SJSA1 (cell line): ENCODE results near the gene CACNA2D1. TPM values are rescaled to one million over a fixed set of nuclear protein-coding genes. Genes with fewer than 3 reads are reported as not detected.

Experiments
- DNase-seq, 2 experiments: peaks; one replicate each; pipeline ENCODE4 v3.0.0-alpha.2; 2015 to 2020; ENCODE audit warnings: low spot score in 2 of 2, low read depth in 1 of 2
- H3K27ac ChIP-seq: fragments of 250-450 bp; sonication (Bioruptor Pico); 2 replicates; pipeline ENCODE4 v1.5.1; 2020; ENCODE audit warnings: mild to moderate bottlenecking, moderate library complexity
- H3K27me3 ChIP-seq: fragments of 250-450 bp; sonication (Bioruptor Pico); replicated peaks from 2 replicates; pipeline ENCODE4 v1.5.1; 2020; ENCODE audit warnings: mild to moderate bottlenecking, moderate library complexity
- H3K36me3 ChIP-seq: fragments of 250-450 bp; sonication (Bioruptor Pico); 2 replicates; pipeline ENCODE4 v1.5.1; 2020; ENCODE audit warnings: mild to moderate bottlenecking
- H3K4me1 ChIP-seq: fragments of 250-450 bp; sonication (Bioruptor Pico); replicated peaks from 2 replicates; pipeline ENCODE4 v1.6.1; 2021; ENCODE audit warnings: mild to moderate bottlenecking
- H3K4me3 ChIP-seq: fragments of 250-450 bp; sonication (Bioruptor Pico); 2 replicates; pipeline ENCODE4 v1.5.1; 2020; ENCODE audit warnings: mild to moderate bottlenecking
- H3K9me3 ChIP-seq: fragments of 250-450 bp; sonication (Bioruptor Pico); replicated peaks from 2 replicates; pipeline ENCODE4 v1.5.1; 2020; ENCODE audit warnings: mild to moderate bottlenecking
- total RNA-seq: library from RNA; depleted of rRNA; stranded (reverse); fragments of >200 nt; shearing (Covaris generic); gene quantifications from 2 replicates; pipeline ENCODE4 v1.2.3, GENCODE V29; 2014

CACNA2D1 gene
- total RNA-seq, 1 experiment from 2014 or later, result 31.6 TPM

DNA sequence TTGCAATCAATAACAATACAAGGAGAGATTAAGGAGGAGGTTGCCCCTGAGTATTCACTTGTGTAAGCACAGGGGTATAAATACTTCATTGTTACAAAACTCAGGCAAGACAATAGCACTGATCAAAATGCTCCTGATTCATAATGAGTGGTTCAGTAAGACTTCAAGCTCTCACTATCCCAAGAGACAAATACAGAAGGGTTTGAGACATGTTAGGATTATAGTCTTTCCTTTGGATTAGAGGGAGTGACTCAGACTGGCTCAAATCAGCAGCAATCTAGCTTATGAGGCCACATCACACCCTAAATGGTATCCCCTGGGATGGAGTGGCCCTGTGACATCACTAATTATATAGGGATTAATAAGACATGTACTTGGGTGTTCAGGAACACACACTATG lies 506.5 kb downstream of the CACNA2D1 start:
- Histone ChIP-seq H3K4me1 (no peaks in the 10 kb centered on the region), H3K4me3 (no peak overlapping the region), H3K36me3 (no peaks in the 10 kb centered on the region), H3K27me3 (no peaks in the 10 kb centered on the region), H3K9me3 (no peaks in the 10 kb centered on the region), H3K27ac (no peak overlapping the region)
- no peak for DNase-seq

DNA sequence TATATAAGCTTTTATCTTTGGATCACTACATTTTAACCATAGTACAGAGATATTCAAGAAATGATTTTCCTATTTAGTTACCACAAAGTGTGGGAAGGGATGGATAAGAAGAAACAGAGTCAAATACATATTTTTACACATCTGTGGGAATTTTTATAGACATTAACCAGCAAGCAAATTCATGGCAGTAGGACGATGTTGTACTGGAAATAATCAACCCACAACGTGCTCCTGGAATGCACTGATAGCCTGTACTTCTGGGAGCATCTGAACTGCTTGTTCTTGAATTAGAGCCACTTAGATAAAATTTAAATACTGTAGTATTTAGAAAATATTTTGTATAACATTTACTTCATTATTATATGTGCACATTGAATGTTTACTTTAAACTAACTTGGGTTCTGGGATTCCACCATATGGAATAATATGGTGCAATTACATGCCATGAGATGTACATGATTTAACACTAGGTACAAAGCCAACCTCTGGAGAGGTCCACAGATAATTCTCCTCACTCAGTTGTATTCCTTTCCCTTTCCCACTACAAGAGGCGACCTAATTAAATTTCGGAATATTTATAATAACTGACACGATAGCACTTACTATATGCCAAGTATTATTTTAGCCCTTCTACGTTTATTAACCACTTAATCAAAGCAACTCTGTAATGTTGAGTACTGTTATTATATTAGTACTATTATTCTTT lies 508.8 kb downstream of the CACNA2D1 start:
- no peak overlapping the region for H3K4me3 ChIP-seq
- no peaks in the 10 kb centered on the region for H3K27me3 ChIP-seq
- no peaks in the 10 kb centered on the region for H3K9me3 ChIP-seq
- H3K4me1 ChIP-seq, result no peaks in the 10 kb centered on the region
- H3K36me3 ChIP-seq, result no peaks in the 10 kb centered on the region
- DNase-seq, result no peak
- no peak overlapping the region for H3K27ac ChIP-seq

DNA sequence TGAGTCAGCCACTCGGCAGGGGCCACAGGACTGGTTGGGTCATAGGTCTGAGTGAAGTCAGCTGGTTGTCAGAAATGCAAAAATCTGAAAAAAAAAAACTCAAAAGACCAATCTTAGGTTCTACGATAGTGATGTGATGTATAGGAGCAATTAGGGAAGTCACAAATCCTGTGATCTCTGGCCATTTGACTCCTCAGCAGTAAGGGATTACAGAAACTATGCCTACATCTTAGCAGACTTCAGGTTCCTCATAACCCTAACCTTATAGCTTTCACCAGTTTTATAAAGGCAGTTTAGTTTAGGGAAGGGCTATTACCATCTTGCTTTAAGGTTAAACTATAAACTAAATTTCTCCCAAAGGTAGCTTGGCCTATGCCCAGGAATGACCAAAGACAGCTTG lies 510.6 kb downstream of the CACNA2D1 start:
- no peak for DNase-seq
- H3K27me3 ChIP-seq, result no peaks in the 10 kb centered on the region

DNA sequence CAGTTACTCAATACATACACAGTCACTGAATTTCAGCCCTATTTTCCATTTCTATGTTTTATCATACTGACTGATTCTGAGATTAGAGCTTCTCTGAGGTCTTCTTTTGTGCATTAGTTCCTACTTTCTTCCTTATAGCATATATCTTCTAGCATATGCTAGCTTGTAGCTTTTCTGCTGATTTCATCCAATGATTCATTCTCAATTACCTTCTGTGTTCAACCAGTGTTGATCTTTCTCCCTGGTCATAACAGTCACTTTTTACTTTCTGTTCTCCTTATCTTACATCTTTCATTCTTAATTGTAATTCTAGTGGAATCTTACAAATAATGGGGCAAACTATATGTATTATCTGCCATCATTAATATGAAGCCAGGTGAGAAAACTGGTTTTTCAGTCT lies 514.2 kb downstream of the CACNA2D1 start:
- DNase-seq, result no peak
- Histone ChIP-seq H3K4me3 (no peak overlapping the region), H3K4me1 (no peaks in the 10 kb centered on the region), H3K9me3 (no peaks in the 10 kb centered on the region), H3K27ac (no peak overlapping the region), H3K27me3 (no peaks in the 10 kb centered on the region), H3K36me3 (no peaks in the 10 kb centered on the region)

More for the DNA sequence above, 510.6 kb downstream of the CACNA2D1 start:
- Histone ChIP-seq H3K4me1 (no peaks in the 10 kb centered on the region), H3K4me3 (no peak overlapping the region), H3K9me3 (no peaks in the 10 kb centered on the region), H3K36me3 (no peaks in the 10 kb centered on the region), H3K27ac (no peak overlapping the region)

DNA sequence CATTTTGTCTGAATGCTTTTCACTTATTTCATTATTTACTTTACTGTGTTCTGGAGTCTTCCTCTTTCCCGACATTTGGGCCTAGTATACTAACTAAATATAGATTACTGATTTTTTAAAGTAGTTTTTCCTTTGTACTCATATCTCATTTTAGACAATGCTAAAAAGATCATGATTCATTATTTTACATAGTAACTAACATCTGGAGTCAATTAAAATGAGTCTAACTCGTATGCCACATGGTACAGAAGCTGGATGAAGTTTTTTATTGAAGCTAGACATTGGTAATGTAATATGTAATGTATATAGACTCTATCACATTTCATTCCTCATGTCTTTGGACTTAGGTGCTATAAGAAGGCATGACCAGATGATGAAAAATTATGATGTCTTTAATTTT lies 517.4 kb downstream of the CACNA2D1 start:
- no peaks in the 10 kb centered on the region for H3K4me1 ChIP-seq
- H3K27me3 ChIP-seq, result no peaks in the 10 kb centered on the region
- H3K4me3 ChIP-seq, result no peak overlapping the region
- H3K27ac ChIP-seq, result no peak overlapping the region
- no peaks in the 10 kb centered on the region for H3K9me3 ChIP-seq
- H3K36me3 ChIP-seq, result no peaks in the 10 kb centered on the region
- no peak for DNase-seq

DNA sequence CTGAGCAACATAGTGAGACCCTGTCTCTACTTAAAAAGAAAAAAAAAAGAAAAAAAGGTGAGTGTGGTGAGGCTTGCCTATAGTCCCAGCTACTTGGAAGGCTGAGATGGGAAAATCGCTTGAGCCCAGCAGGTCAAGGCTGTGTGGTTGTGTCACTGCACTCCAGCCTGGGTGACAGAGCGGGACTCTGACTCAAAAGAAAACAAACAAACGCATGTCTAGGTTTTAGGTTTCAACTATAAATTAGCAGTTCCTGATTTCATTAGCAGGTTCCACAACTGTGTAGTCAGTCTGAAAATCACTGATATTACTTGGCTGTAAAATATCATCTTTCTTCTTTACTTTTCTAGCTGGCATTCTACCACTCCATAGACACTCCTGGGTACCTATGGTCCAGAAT lies 518.0 kb downstream of the CACNA2D1 start:
- H3K4me3 ChIP-seq, result no peak overlapping the region
- no peaks in the 10 kb centered on the region for H3K4me1 ChIP-seq
- H3K9me3 ChIP-seq, result no peaks in the 10 kb centered on the region
- H3K36me3 ChIP-seq, result no peaks in the 10 kb centered on the region
- no peaks in the 10 kb centered on the region for H3K27me3 ChIP-seq
- no peak for DNase-seq
- no peak overlapping the region for H3K27ac ChIP-seq

DNA sequence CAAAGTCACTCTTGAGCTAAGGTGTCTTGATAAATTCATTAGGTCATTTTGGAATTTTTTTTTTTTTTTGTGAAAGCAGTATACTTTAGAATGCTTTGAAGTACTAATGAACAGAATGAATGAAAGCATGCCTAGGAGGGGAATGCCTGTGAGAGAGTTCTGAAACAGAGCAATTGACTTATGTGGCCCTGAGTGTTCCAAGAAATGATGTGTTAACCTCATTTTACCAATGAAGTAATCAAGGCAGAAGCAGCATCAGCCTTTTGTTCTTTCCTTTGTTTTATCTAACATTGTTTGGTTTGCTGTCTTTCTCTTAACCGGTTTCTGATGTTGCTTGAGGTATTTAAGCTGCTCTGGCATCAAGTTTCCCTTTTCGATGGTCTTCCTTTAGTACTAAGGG lies 519.1 kb downstream of the CACNA2D1 start:
- Histone ChIP-seq H3K4me3 (no peak overlapping the region), H3K27me3 (no peaks in the 10 kb centered on the region), H3K27ac (no peak overlapping the region), H3K36me3 (no peaks in the 10 kb centered on the region), H3K9me3 (no peaks in the 10 kb centered on the region), H3K4me1 (no peaks in the 10 kb centered on the region)
- DNase-seq, result no peak

DNA sequence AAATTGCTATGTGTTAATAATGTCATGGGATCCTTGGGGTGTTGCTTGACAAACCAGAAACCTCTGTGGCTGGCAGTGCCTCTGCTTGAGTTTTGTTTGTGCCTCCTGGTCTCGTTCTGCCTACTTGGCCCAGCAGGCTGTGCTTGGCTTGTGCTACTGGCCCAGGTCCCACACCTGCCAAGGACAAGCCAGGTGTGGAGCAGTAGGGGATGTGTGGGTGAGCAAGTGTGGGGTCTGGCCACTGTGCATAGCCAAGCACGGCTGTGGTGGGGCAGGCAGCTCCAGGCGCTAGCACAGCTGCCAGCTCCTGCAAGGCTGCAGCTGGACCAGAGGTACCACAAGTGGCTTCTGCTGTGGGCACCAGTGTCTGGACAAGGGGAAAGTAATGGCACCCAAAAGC lies 524.1 kb downstream of the CACNA2D1 start:
- Histone ChIP-seq H3K27ac (no peak overlapping the region), H3K27me3 (no peaks in the 10 kb centered on the region), H3K9me3 (no peaks in the 10 kb centered on the region), H3K36me3 (no peaks in the 10 kb centered on the region), H3K4me1 (no peaks in the 10 kb centered on the region), H3K4me3 (no peak overlapping the region)
- no peak for DNase-seq

DNA sequence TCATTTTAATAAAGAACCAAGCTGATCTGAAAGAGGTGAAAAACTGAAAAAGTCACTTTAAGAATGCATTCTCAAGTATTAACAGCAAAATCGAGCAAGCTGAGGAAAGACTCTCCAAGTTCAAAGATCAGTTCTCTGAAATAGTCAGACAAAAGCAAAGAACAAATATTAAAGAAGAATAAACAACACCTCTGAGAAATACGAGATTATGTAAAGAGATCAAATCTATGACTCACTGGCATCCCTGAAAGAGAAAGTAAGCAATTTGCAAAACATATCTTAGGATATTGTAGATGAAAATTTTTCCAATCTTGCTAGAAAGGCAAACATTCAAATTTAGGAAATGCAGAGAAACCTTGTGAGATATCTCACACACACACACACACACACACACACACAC lies 535.4 kb downstream of the CACNA2D1 start:
- no peak for DNase-seq
- no peak overlapping the region for H3K4me3 ChIP-seq
- no peaks in the 10 kb centered on the region for H3K9me3 ChIP-seq
- H3K36me3 ChIP-seq, result no peaks in the 10 kb centered on the region
- H3K27ac ChIP-seq, result no peak overlapping the region
- peaks cover 6% of the 10 kb centered on the region for H3K4me1 ChIP-seq
- no peaks in the 10 kb centered on the region for H3K27me3 ChIP-seq

DNA sequence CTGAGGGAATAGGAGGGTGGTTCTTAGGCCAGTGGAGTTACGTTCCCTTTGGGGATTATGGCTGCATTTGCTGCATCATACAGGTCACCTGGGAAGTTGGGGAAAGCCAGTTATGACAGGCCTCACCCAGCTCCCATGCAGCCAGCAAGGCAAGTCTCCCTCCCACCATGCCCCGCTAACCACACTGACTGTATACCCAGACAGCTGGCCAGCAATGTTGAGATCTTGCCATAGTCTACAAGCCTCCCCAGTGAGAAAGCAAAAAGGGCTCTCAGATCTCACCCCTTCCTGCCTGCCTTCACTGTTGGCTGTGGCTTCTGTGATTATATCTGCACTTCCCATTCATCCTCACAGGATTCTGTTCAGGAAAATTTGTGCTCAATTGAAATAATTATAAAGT lies 540.5 kb downstream of the CACNA2D1 start:
- Histone ChIP-seq H3K27ac (no peak overlapping the region), H3K9me3 (no peaks in the 10 kb centered on the region), H3K27me3 (no peaks in the 10 kb centered on the region), H3K4me3 (no peak overlapping the region), H3K36me3 (no peaks in the 10 kb centered on the region), H3K4me1 (peaks cover 6% of the 10 kb centered on the region)
- DNase-seq, result no peak

DNA sequence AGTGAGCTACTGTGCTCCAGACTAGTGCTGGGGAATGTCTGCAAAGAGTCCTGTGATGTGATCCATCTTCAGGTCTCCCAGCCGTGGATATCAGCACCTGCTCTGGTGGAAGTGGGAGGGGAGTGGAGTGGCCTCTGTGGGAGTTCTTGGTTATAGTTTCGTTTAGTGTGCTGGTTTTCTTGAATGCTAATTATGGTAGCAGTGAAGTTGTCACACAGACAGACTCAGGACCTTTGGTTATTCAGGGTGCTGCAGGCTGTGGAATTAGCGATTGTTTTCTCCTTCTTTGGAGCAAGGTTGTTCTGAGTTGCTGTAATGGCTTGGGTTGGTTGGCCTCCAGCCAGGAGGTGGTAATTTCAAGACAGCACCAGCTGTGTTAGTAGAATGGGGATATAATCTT lies 541.0 kb downstream of the CACNA2D1 start:
- no peaks in the 10 kb centered on the region for H3K36me3 ChIP-seq
- H3K27me3 ChIP-seq, result no peaks in the 10 kb centered on the region
- no peaks in the 10 kb centered on the region; the same call in 1 of the 2 replicates for H3K4me1 ChIP-seq
- DNase-seq, result no peak
- no peak overlapping the region for H3K27ac ChIP-seq
- no peaks in the 10 kb centered on the region for H3K9me3 ChIP-seq
- no peak overlapping the region for H3K4me3 ChIP-seq
